ENCODE results near the gene USP4. TPM values are rescaled to one million over a fixed set of nuclear protein-coding genes. Genes with fewer than 3 reads are reported as not detected.

Gene USP4, protein sequence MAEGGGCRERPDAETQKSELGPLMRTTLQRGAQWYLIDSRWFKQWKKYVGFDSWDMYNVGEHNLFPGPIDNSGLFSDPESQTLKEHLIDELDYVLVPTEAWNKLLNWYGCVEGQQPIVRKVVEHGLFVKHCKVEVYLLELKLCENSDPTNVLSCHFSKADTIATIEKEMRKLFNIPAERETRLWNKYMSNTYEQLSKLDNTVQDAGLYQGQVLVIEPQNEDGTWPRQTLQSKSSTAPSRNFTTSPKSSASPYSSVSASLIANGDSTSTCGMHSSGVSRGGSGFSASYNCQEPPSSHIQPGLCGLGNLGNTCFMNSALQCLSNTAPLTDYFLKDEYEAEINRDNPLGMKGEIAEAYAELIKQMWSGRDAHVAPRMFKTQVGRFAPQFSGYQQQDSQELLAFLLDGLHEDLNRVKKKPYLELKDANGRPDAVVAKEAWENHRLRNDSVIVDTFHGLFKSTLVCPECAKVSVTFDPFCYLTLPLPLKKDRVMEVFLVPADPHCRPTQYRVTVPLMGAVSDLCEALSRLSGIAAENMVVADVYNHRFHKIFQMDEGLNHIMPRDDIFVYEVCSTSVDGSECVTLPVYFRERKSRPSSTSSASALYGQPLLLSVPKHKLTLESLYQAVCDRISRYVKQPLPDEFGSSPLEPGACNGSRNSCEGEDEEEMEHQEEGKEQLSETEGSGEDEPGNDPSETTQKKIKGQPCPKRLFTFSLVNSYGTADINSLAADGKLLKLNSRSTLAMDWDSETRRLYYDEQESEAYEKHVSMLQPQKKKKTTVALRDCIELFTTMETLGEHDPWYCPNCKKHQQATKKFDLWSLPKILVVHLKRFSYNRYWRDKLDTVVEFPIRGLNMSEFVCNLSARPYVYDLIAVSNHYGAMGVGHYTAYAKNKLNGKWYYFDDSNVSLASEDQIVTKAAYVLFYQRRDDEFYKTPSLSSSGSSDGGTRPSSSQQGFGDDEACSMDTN
- total RNA-seq (10 to 100 TPM; 14.2 to 56.9 (median 39.0) TPM), polyA plus RNA-seq (10 to 100 TPM; 41.4 to 71.0 (median 53.4) TPM)
- long read RNA-seq, donor 1, partial matches to known transcripts: 0 of 5 reads
- long read RNA-seq, donor 1, other reads (novel, unspliced or antisense): 0 of 5 reads
- long read RNA-seq, donor 2, partial matches to known transcripts: 0 of 7 reads
- long read RNA-seq, donor 2, other reads (novel, unspliced or antisense): 0 of 7 reads
- long read RNA-seq, donor 3, partial matches to known transcripts: 5 of 9 reads
- long read RNA-seq, donor 3, other reads (novel, unspliced or antisense): 0 of 9 reads
- long read RNA-seq, donor 4, transcript USP4-202 (21 exons, 3,222 nt): major isoform, 6 of 21 reads
- long read RNA-seq, donor 4, partial matches to known transcripts: 3 of 21 reads
- long read RNA-seq, donor 4, other reads (novel, unspliced or antisense): 8 of 21 reads
- long read RNA-seq, donor 5, transcript USP4-201 (22 exons, 3,126 nt): major isoform, 62 of 129 reads
- long read RNA-seq, donor 5, transcript USP4-202 (21 exons, 3,222 nt): minor isoform, 36 of 129 reads
- long read RNA-seq, donor 5, partial matches to known transcripts: 5 of 129 reads
- long read RNA-seq, donor 5, other reads (novel, unspliced or antisense): 24 of 129 reads
- long read RNA-seq, donor 6, transcript USP4-201 (22 exons, 3,126 nt): major isoform, 5 of 19 reads
- long read RNA-seq, donor 6, partial matches to known transcripts: 6 of 19 reads
- long read RNA-seq, donor 6, other reads (novel, unspliced or antisense): 5 of 19 reads
- long read RNA-seq, donor 7, partial matches to known transcripts: 0 of 1 reads
- long read RNA-seq, donor 7, other reads (novel, unspliced or antisense): 0 of 1 reads
- long read RNA-seq, donor 8, partial matches to known transcripts: 0 of 8 reads
- long read RNA-seq, donor 8, other reads (novel, unspliced or antisense): 0 of 8 reads
- long read RNA-seq, donor 9, partial matches to known transcripts: 0 of 3 reads
- long read RNA-seq, donor 9, other reads (novel, unspliced or antisense): 0 of 3 reads
- long read RNA-seq, donor 10, partial matches to known transcripts: 0 of 3 reads
- long read RNA-seq, donor 10, other reads (novel, unspliced or antisense): 0 of 3 reads

DNA sequence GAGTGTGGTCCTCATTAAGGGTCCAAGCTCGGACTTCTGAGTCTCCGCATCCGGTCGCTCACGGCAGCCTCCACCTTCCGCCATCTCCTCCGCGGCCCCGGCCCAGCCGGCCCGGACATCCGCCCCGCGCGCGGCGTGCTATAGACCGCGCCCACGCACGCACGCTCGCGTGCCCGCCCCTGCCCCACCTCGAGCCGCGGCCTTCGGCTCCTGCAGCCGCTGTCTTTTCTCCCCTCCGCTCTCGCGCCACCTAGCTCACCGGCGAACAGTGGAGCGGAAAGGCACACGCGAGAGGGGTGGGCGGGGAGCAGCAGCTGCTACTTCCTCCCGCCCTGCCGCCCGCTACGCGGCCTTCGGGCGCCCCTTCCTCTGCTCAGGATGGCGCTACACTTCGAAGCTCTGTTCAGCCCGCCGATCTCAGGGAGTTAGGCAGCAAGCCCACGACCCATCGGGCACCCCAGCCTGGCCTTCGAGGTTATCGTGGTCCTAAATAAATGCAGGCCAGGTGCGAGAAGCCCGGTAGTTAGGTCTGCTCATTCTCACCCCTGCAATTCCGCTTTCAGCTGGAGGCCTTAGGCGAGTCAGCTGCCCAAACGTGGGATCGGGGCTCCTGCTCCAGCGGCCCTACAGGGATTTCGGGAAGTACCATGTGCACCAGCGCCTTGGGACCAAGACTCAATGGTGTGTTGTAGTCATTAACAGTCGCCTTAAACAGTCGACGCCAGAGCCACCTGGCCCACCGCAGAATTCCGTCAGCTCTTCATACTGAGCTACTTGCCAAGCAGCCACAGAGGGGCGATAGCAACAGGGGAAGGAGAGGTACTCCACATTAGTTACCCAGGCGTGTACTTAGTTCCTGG, at the start of gene USP4:
Gene USP4, minus strand, starts transcription at position 113 of the 860 bp plus-strand sequence. Its CDS starts 29 bp downstream, at position 84.
- peak within 1 kb of the TSS; percentile 28 to 91 (median 64) for H3K4me3 ChIP-seq
- peaks cover 0 to 4% of the 10 kb centered on the region in 2 donors for H3K36me3 ChIP-seq (replicated peaks in 1 of 2)
- peak; percentile 88 to 94 (median 90) for DNase-seq
- 1 to 4% (median 3%) methylated on average over 10 to 66 of the region's 70 CpGs for WGBS, 4 donors
- H3K4me1 ChIP-seq (replicated peaks in 1 of 2): peaks cover 12 to 34% of the 10 kb centered on the region in 2 donors
- no peaks in the 10 kb centered on the region for H3K27me3 ChIP-seq
- H3K9me3 ChIP-seq (replicated peaks in 1 of 3): no peaks in the 10 kb centered on the region
- peak; percentile 33 to 72 for TF ChIP-seq POLR2A (IDR thresholded peaks at IDR 0.05)
- TF ChIP-seq, protein P1, sequence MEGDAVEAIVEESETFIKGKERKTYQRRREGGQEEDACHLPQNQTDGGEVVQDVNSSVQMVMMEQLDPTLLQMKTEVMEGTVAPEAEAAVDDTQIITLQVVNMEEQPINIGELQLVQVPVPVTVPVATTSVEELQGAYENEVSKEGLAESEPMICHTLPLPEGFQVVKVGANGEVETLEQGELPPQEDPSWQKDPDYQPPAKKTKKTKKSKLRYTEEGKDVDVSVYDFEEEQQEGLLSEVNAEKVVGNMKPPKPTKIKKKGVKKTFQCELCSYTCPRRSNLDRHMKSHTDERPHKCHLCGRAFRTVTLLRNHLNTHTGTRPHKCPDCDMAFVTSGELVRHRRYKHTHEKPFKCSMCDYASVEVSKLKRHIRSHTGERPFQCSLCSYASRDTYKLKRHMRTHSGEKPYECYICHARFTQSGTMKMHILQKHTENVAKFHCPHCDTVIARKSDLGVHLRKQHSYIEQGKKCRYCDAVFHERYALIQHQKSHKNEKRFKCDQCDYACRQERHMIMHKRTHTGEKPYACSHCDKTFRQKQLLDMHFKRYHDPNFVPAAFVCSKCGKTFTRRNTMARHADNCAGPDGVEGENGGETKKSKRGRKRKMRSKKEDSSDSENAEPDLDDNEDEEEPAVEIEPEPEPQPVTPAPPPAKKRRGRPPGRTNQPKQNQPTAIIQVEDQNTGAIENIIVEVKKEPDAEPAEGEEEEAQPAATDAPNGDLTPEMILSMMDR (IDR thresholded peaks at IDR 0.05): peak in 3 of 6 experiments; percentile 17 to 37 (median 23)
- intact Hi-C loops (cut with DNase I): loop anchor here in 1 of 2 donors (10.0 kb wide), 1 partner anchor 115 kb away; no protein-coding TSS in a partner anchor
- H3K27ac ChIP-seq: peak within 1 kb of the TSS; percentile 78 to 95 (median 85)

DNA sequence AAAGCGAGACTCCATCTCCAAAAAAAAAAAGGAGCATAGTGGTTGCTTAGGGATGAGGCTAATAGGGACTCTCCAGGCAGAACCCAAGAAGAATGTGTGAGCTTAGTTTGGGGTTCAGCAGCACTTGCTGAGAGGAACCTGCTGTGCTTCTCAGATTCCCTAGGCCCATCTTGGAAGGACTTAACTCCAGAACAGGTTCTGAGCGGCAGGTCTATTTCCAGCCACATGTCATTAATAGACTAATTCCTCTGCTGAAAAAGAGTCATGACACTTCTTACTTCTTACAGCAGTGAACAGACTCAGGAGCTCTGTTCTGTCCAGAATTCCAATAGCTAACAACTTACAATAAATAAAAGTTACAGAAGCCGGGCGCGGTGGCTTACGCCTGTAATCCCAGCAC, 49.4 kb upstream of the USP4 start:
- 95 to 99% (median 98%) methylated on average over 6 of the region's 6 CpGs for WGBS, 4 donors
- H3K4me1 ChIP-seq (replicated peaks in 1 of 2): peaks cover 6 to 49% of the 10 kb centered on the region in 2 donors
- DNase-seq: no peak
- H3K27ac ChIP-seq: no peak overlapping the region
- intact Hi-C loops (cut with DNase I): no loop called here
- no peaks in the 10 kb centered on the region for H3K27me3 ChIP-seq
- no peaks in the 10 kb centered on the region for H3K36me3 ChIP-seq (replicated peaks in 1 of 2)
- H3K9me3 ChIP-seq (replicated peaks in 1 of 3): no peaks in the 10 kb centered on the region
- no peak overlapping the region for H3K4me3 ChIP-seq
- TF ChIP-seq, protein P1 (IDR thresholded peaks at IDR 0.05): no peak
- no peak for TF ChIP-seq POLR2A (IDR thresholded peaks at IDR 0.05)
